HepG2 (cell line): ENCODE results near the gene CACNG4. TPM values are rescaled to one million over a fixed set of nuclear protein-coding genes. Genes with fewer than 3 reads are reported as not detected.

Experiments
- ATAC-seq: fragments of 200-7000 bp; cut with Tn5 transposase; 3 replicates; pipeline ENCODE4 v1.9.1; 2020; ENCODE audit warnings: mild to moderate bottlenecking, moderate library complexity
- BruUV-seq: library from RNA; stranded (reverse); fragments of 400-500 nt; replicated peaks from 2 replicates; lab custom pipeline; 2021; lab: Mats Ljungman, UMichigan
- CTCF ChIA-PET: fragments of 300-600 bp; formaldehyde crosslinking; extraction: SDS; loops from one replicate; lab custom pipeline; 2021; ENCODE audit warnings: low total read pairs, inconsistent platforms, low intra/inter-chr PET ratio; lab: Yijun Ruan, JAX
- POLR2A ChIA-PET: fragments of 350-600 bp; sonication (Branson Sonifier 250); formaldehyde crosslinking; loops from one replicate; lab custom pipeline; 2020; ENCODE audit warnings: antibody characterized with exemption, inconsistent platforms; lab: Yijun Ruan, JAX
- DNase-seq: peaks from one replicate; pipeline ENCODE4 v3.0.0-alpha.2; 2015; ENCODE audit warnings: low spot score
- FAIRE-seq: peaks from 3 replicates; lab custom pipeline; 2011; peaks lifted over from hg19 to GRCh38; lab: Jason Lieb, UNC
- H2AFZ ChIP-seq: one replicate; pipeline ENCODE4 v1.6.1; 2011; ENCODE audit warnings: low read length, inconsistent platforms
- H3K27ac ChIP-seq: fragments of 300-600 bp; 3 replicates; pipeline ENCODE4 v1.8.0; 2011; ENCODE audit warnings: mixed run types, mild to moderate bottlenecking, mixed read lengths, low read length, inconsistent platforms; ENCODE audit not compliant: insufficient read depth; ENCODE audit errors: extremely low read length
- H3K27me3 ChIP-seq, 2 experiments: fragments of 200-600 bp in 1 of 2; 2 replicates in 1 of 2; 3 replicates in 1 of 2; pipeline versions ENCODE4 v1.6.0 to v1.8.0; 2011; ENCODE audit warnings: low read length in 2 of 2, mild to moderate bottlenecking in 2 of 2, moderate library complexity in 2 of 2, inconsistent platforms in 1 of 2; ENCODE audit not compliant: insufficient read depth in 2 of 2, control insufficient read depth in 1 of 2
- H3K36me3 ChIP-seq, 2 experiments: fragments of 200-600 bp in 1 of 2; replicated peaks in 1 of 2; 2 replicates in 1 of 2; 3 replicates in 1 of 2; pipeline versions ENCODE4 v1.5.1 to v1.8.0; 2011; ENCODE audit warnings: low read length in 2 of 2, inconsistent platforms in 1 of 2; ENCODE audit not compliant: insufficient read depth in 2 of 2, control insufficient read depth in 1 of 2
- H3K4me1 ChIP-seq: 2 replicates; pipeline ENCODE4 v1.5.1; 2012; ENCODE audit warnings: low read length, inconsistent platforms; ENCODE audit not compliant: insufficient read depth
- H3K4me2 ChIP-seq: 2 replicates; pipeline ENCODE4 v1.6.0; 2011; ENCODE audit warnings: low read depth, low read length, inconsistent platforms
- H3K4me3 ChIP-seq, 3 experiments: fragments of 200-600 bp in 1 of 3; sonication (generic), shearing (Covaris generic) in 1 of 3; replicated peaks in 1 of 3; 2 replicates each; pipeline ENCODE4 v1.5.1; 2011 to 2016; ENCODE audit warnings: low read length in 3 of 3, inconsistent platforms in 2 of 3, low read depth in 2 of 3, mild to moderate bottlenecking in 2 of 3, control low read depth in 1 of 3, mixed read lengths in 1 of 3; ENCODE audit not compliant: insufficient read depth in 1 of 3
- H3K79me2 ChIP-seq: one replicate; pipeline ENCODE4 v1.6.1; 2011; ENCODE audit warnings: low read length, inconsistent platforms; ENCODE audit not compliant: insufficient read depth
- H3K9ac ChIP-seq: 2 replicates; pipeline ENCODE4 v1.6.0; 2011; ENCODE audit warnings: mild to moderate bottlenecking, low read depth, low read length, inconsistent platforms; ENCODE audit not compliant: insufficient read depth
- H3K9me3 ChIP-seq: 2 replicates; pipeline ENCODE4 v1.5.1; 2012; ENCODE audit warnings: mild to moderate bottlenecking, low read length
- H4K20me1 ChIP-seq: 2 replicates; pipeline ENCODE4 v1.6.0; 2011; ENCODE audit warnings: inconsistent platforms, mild to moderate bottlenecking, low read length, moderate library complexity; ENCODE audit not compliant: insufficient read depth
- SNAI1 ChIP-seq: sonication (generic); formaldehyde crosslinking; IDR thresholded peaks from 2 replicates; pipeline ENCODE4 v1.5.0; 2020; ENCODE audit warnings: mild to moderate bottlenecking, missing genetic modification reagents, borderline replicate concordance
- WGBS: methylation state at CpG from one replicate; pipeline ENCODE4 v1.1.6; 2017; ENCODE audit warnings: low lambda C conversion rate; 5-methylcytosine and 5-hydroxymethylcytosine counted together
- in situ Hi-C: cut with HindIII; loops from 2 replicates; pipeline ENCODE4 v1.10.0; 2017; ENCODE audit warnings: low pct_unique_long_range_greater_than_20kb; ENCODE audit not compliant: extremely low pct_ligation_motif_present
- intact Hi-C: fragments of 100-400 bp; cut with micrococcal nuclease; formaldehyde crosslinking; loops from one replicate; pipeline ENCODE4 v1.10.0; 2022; ENCODE audit not compliant: unreplicated experiment
- polyA plus RNA-seq, 8 experiments: library from polyadenylated mRNA; depleted of rRNA in 3 of 8; stranded (reverse) in 7 of 8; unstranded in 1 of 8; fragments of >200 nt; fragmentation: Illumina TruSeq in 4 of 8; extraction: Trizol in 4 of 8; gene quantifications; 2 replicates each; pipeline versions ENCODE4 v1.2.1 to v1.2.3, GENCODE V29; 2011 to 2016; ENCODE audit warnings: low read depth in 4 of 8, missing spikeins in 1 of 8, mixed read lengths in 1 of 8; ENCODE audit not compliant: insufficient read depth in 1 of 8
- total RNA-seq, 5 experiments: library from RNA; depleted of rRNA; stranded (reverse); fragments of >200 nt; fragmentation: Illumina TruSeq; extraction: Trizol; gene quantifications; 2 replicates each; pipeline ENCODE4 v1.2.3, GENCODE V29; 2016; ENCODE audit warnings: low read depth in 1 of 5
- TF ChIP-seq, protein P1 (sequence below): sonication (generic); formaldehyde crosslinking; IDR thresholded peaks from 2 replicates; pipeline ENCODE4 v1.5.1; 2020; ENCODE audit warnings: missing genetic modification reagents, mild to moderate bottlenecking, borderline replicate concordance
- TF ChIP-seq, protein P2 (sequence below): fragments of 450-650 bp; IDR thresholded peaks from 2 replicates; pipeline ENCODE4 v1.6.1; 2016
- TF ChIP-seq, protein P3 (sequence below): sonication (generic); formaldehyde crosslinking; IDR thresholded peaks from 2 replicates; pipeline ENCODE4 v1.5.1; 2020; ENCODE audit warnings: mild to moderate bottlenecking, missing genetic modification reagents

Gene CACNG4
- total and polyA plus RNA-seq, 2 of the 13 experiments (the other 11 are each of a cell fraction or from before 2014, with no cell fraction given), result 0.09 TPM

DNA sequence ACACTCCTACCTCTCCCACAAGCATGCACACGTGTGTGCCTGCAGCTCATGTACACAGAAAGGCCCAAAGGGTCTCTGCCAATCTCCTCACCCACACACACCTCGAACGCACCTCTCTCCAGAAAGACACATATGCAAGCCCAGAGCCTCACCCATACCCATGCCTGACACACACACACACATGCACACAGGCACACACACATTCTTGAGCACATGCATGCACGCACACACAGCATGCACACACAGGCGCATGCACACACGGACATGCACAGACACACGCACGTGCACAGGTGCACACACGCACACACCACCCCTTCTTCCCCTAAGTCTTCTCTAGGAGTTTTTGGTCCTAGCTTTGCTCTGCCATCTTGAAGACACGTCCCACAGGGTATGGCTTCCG is 48.7 kb upstream of the CACNG4 start:
- 57% methylated on average over 11 of the region's 11 CpGs for WGBS
- intact Hi-C loops, result loop anchor here (1.0 kb wide), 1 partner anchor 60 kb away; no protein-coding TSS in a partner anchor
- no peak for DNase-seq

More for the DNA sequence above, 48.7 kb upstream of the CACNG4 start:
- Histone ChIP-seq H4K20me1 (no peaks in the 10 kb centered on the region), H3K27me3 (peaks cover 0 to 49% of the 10 kb centered on the region in 2 experiments; a peak in 4 of 5 replicates), H3K9me3 (no peaks in the 10 kb centered on the region), H2AFZ (no peak overlapping the region), H3K4me1 (no peaks in the 10 kb centered on the region), H3K36me3 (no peaks in the 10 kb centered on the region), H3K9ac (no peak overlapping the region), H3K27ac (no peak overlapping the region), H3K4me3 (no peak overlapping the region), H3K4me2 (no peak overlapping the region), H3K79me2 (no peaks in the 10 kb centered on the region)
- ATAC-seq (no peak), FAIRE-seq (no peak)
- POLR2A ChIA-PET, result no interaction called here
- TF ChIP-seq SNAI1, result no peak
- TF ChIP-seq, protein P1, sequence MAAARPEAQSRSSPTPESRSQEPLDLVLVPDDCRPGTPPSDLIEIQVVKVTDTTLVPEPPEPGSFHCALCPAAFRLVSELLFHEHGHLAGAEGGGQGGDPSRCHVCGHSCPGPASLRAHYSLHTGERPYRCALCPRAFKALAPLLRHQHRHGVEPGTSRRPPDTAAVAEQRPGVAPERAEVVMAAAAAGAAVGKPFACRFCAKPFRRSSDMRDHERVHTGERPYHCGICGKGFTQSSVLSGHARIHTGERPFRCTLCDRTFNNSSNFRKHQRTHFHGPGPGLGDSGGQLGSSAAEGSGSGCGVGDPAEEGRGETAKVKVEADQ (CRISPR knock-in tag), result no peak
- TF ChIP-seq, protein P2, sequence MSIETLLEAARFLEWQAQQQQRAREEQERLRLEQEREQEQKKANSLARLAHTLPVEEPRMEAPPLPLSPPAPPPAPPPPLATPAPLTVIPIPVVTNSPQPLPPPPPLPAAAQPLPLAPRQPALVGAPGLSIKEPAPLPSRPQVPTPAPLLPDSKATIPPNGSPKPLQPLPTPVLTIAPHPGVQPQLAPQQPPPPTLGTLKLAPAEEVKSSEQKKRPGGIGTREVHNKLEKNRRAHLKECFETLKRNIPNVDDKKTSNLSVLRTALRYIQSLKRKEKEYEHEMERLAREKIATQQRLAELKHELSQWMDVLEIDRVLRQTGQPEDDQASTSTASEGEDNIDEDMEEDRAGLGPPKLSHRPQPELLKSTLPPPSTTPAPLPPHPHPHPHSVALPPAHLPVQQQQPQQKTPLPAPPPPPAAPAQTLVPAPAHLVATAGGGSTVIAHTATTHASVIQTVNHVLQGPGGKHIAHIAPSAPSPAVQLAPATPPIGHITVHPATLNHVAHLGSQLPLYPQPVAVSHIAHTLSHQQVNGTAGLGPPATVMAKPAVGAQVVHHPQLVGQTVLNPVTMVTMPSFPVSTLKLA, result peak; percentile 94
- TF ChIP-seq, protein P3, sequence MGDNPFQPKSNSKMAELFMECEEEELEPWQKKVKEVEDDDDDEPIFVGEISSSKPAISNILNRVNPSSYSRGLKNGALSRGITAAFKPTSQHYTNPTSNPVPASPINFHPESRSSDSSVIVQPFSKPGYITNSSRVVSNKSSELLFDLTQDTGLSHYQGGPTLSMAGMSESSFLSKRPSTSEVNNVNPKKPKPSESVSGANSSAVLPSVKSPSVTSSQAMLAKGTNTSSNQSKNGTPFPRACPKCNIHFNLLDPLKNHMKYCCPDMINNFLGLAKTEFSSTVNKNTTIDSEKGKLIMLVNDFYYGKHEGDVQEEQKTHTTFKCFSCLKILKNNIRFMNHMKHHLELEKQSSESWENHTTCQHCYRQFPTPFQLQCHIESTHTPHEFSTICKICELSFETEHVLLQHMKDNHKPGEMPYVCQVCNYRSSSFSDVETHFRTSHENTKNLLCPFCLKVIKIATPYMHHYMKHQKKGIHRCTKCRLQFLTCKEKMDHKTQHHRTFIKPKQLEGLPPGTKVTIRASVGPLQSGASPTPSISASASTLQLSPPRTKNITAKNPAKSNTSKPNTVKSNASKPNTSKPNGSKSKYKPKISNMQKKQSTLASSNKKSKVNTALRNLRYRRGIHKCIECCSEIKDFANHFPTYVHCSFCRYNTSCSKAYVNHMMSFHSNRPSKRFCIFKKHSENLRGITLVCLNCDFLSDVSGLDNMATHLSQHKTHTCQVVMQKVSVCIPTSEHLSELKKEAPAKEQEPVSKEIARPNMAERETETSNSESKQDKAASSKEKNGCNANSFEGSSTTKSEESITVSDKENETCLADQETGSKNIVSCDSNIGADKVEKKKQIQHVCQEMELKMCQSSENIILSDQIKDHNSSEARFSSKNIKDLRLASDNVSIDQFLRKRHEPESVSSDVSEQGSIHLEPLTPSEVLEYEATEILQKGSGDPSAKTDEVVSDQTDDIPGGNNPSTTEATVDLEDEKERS (CRISPR knock-in tag), result no peak
- CTCF ChIA-PET, result interaction anchor here (1.8 kb wide), 1 partner anchor 60 kb away, joined by 9 read pairs; no protein-coding TSS in a partner anchor
- BruUV-seq, result no TSS peak
- in situ Hi-C loops, result no loop called here
